GM21723 (cell line): ENCODE results near the gene LMAN2L.

Source experiments
- ATAC-seq: cut with Tn5 transposase; IDR thresholded peaks from one replicate; pipeline ENCODE4 v1.9.1; 2021; ENCODE audit warnings: mild to moderate bottlenecking, moderate library complexity; ENCODE audit not compliant: unreplicated experiment

LMAN2L gene

DNA sequence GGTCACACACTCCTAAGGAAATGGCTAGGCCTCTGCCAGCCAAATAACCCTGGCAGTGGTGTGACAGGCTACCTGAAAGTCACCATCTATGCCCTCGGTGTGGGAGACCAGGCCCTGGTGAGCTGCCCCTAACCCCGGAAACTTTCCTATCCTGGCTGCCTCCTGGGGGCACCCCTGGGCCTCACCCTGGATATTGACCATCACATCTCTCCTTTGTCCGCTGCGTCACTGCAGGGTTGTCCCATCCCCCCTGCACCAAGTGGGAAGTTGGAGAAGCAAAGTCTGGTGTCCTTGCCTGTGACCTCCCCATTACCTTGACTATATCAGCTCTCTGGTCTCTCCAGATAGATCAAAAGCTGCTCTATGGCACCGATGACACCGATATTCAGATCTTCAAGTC is 78.5 kb downstream of the LMAN2L start:
- no peak for ATAC-seq

DNA sequence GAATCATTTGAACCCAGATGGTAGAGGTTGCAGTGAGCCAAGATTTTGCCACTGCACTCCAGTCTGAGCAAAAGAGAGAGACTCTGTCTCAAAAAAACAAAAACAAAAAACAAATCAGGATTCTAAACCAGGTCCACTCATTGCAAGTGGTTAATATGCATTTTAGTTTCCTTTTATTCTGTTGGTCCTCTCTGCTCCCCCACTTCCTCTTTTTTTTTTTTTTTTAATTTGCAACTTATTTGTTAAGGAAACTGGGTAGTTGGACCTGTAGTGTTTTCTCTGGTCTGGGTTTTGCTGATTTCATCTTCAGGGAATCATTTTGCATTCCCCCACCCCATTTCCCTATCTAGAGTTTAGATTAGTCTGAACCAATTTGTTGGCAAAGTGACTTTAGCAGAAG is 83.3 kb downstream of the LMAN2L start:
- no peak for ATAC-seq
